Liver (tissue), 9 donors: ENCODE results near the gene PEMT. TPM values are rescaled to one million over a fixed set of nuclear protein-coding genes. Genes with fewer than 3 reads are reported as not detected.

ENCODE experiments used
- DNase-seq: peaks from one replicate; pipeline ENCODE4 v3.0.0-alpha.2; 2017; ENCODE audit warnings: low spot score
- H3K27ac ChIP-seq, 2 donors: one replicate each; pipeline ENCODE4 v1.7.0; 2013; ENCODE audit warnings: inconsistent platforms in 2 of 2, low read length in 2 of 2, control low read depth in 1 of 2, low read depth in 1 of 2, mild to moderate bottlenecking in 1 of 2
- H3K27me3 ChIP-seq, 4 donors: one replicate each; pipeline versions ENCODE4 v1.6.1 to v1.7.0; 2013; ENCODE audit warnings: low read length in 3 of 4, inconsistent platforms in 1 of 4, mild to moderate bottlenecking in 1 of 4, moderate library complexity in 1 of 4; ENCODE audit not compliant: control insufficient read depth in 4 of 4, insufficient read depth in 4 of 4
- H3K36me3 ChIP-seq, 4 donors: one replicate each; pipeline versions ENCODE4 v1.6.1 to v1.7.0; 2013; ENCODE audit warnings: low read length in 3 of 4, mild to moderate bottlenecking in 3 of 4, low read depth in 1 of 4, moderate library complexity in 1 of 4; ENCODE audit not compliant: control insufficient read depth in 4 of 4, insufficient read depth in 3 of 4
- H3K4me1 ChIP-seq, 4 donors: one replicate each; pipeline versions ENCODE4 v1.6.1 to v1.7.0; 2013; ENCODE audit warnings: low read length in 3 of 4, mild to moderate bottlenecking in 3 of 4, moderate library complexity in 1 of 4; ENCODE audit not compliant: control insufficient read depth in 4 of 4, insufficient read depth in 4 of 4
- H3K4me3 ChIP-seq, 3 donors: one replicate each; pipeline versions ENCODE4 v1.6.1 to v1.7.0; 2013; ENCODE audit warnings: low read length in 3 of 3, control low read depth in 1 of 3, low read depth in 1 of 3, mild to moderate bottlenecking in 1 of 3
- H3K9ac ChIP-seq, 2 donors: one replicate each; pipeline ENCODE4 v1.7.0; 2013; ENCODE audit warnings: low read length in 2 of 2, mild to moderate bottlenecking in 2 of 2, moderate library complexity in 2 of 2, control low read depth in 1 of 2, low read depth in 1 of 2
- H3K9me3 ChIP-seq, 4 donors: one replicate each; pipeline versions ENCODE4 v1.6.1 to v1.7.0; 2013; ENCODE audit warnings: low read length in 3 of 4; ENCODE audit not compliant: control insufficient read depth in 4 of 4
- EGR1 ChIP-seq, 2 donors: IDR thresholded peaks; 2 replicates each; pipeline ENCODE4 v1.6.1; 2016 to 2018; ENCODE audit warnings: antibody characterized with exemption in 2 of 2, low read depth in 2 of 2
- FOXA1 ChIP-seq: IDR thresholded peaks from 2 replicates; pipeline ENCODE4 v1.6.1; 2016; ENCODE audit warnings: antibody characterized with exemption
- FOXA2 ChIP-seq: IDR thresholded peaks from 2 replicates; pipeline ENCODE4 v1.6.1; 2016; ENCODE audit warnings: antibody characterized with exemption
- GABPA ChIP-seq, 2 donors: IDR thresholded peaks in 1 of 2; conservative IDR thresholded peaks in 1 of 2; 2 replicates each; pipeline ENCODE4 v1.6.1; 2016; ENCODE audit warnings: antibody characterized with exemption in 2 of 2, mild to moderate bottlenecking in 1 of 2, moderate library complexity in 1 of 2
- HNF4A ChIP-seq, 2 donors: conservative IDR thresholded peaks; 2 replicates each; pipeline ENCODE4 v1.6.1; 2016; ENCODE audit warnings: antibody characterized with exemption in 2 of 2, mild to moderate bottlenecking in 2 of 2
- HNF4G ChIP-seq: IDR thresholded peaks from 2 replicates; pipeline ENCODE4 v1.6.1; 2016; ENCODE audit warnings: antibody characterized with exemption
- JUND ChIP-seq, 2 donors: IDR thresholded peaks; 2 replicates each; pipeline ENCODE4 v1.6.1; 2016; ENCODE audit warnings: antibody characterized with exemption in 2 of 2
- NR2F2 ChIP-seq: IDR thresholded peaks from 2 replicates; pipeline ENCODE4 v1.6.1; 2016; ENCODE audit warnings: antibody characterized with exemption
- RAD21 ChIP-seq, 2 donors: IDR thresholded peaks; 2 replicates each; pipeline ENCODE4 v1.6.1; 2016; ENCODE audit warnings: antibody characterized with exemption in 2 of 2, mild to moderate bottlenecking in 2 of 2
- RXRA ChIP-seq, 2 donors: IDR thresholded peaks; 2 replicates each; pipeline ENCODE4 v1.6.1; 2017 to 2018; ENCODE audit warnings: antibody characterized with exemption in 2 of 2, mild to moderate bottlenecking in 1 of 2
- SP1 ChIP-seq: IDR thresholded peaks from 2 replicates; pipeline ENCODE4 v1.6.1; 2018; ENCODE audit warnings: antibody characterized with exemption, mild to moderate bottlenecking
- TAF1 ChIP-seq: conservative IDR thresholded peaks from 2 replicates; pipeline ENCODE4 v1.6.1; 2016; ENCODE audit warnings: antibody characterized with exemption, mild to moderate bottlenecking
- YY1 ChIP-seq: IDR thresholded peaks from 2 replicates; pipeline ENCODE4 v1.6.1; 2016; ENCODE audit warnings: antibody characterized with exemption, mild to moderate bottlenecking
- WGBS: extraction: QIAGEN DNeasy Blood & Tissue Kit; methylation state at CpG from one replicate; pipeline ENCODE4 v1.1.7; 2013; 5-methylcytosine and 5-hydroxymethylcytosine counted together
- polyA plus RNA-seq, 2 donors: library from polyadenylated mRNA; stranded (reverse) in 1 of 2; unstranded in 1 of 2; fragments of 200-250 nt in 1 of 2; fragments of >200 nt in 1 of 2; fragmentation: Nextera tagmentation in 1 of 2; extraction: Ambion mirVana in 1 of 2; gene quantifications; one replicate each; pipeline versions ENCODE4 v1.2.1 to v1.2.3, GENCODE V29; 2013 to 2015
- total RNA-seq, 2 donors: library from RNA; depleted of rRNA; stranded (reverse); fragments of >200 nt; gene quantifications; one replicate each; pipeline ENCODE4 v1.2.3, GENCODE V29; 2014
- TF ChIP-seq, protein P1 (sequence below): IDR thresholded peaks from 2 replicates; pipeline ENCODE4 v1.6.1; 2016; ENCODE audit warnings: antibody characterized with exemption
- TF ChIP-seq, protein P2 (sequence below): fragments of 150-350 bp; IDR thresholded peaks from 2 replicates; pipeline ENCODE4 v1.5.1; 2017; ENCODE audit warnings: improper control_type of control experiment, low read depth, low read length; ENCODE audit not compliant: missing input control
- TF ChIP-seq, protein P3 (sequence below): IDR thresholded peaks from 2 replicates; pipeline ENCODE4 v1.6.1; 2016; ENCODE audit warnings: antibody characterized with exemption
- TF ChIP-seq, protein P4 (sequence below): IDR thresholded peaks from 2 replicates; pipeline ENCODE4 v1.6.1; 2016; ENCODE audit warnings: antibody characterized with exemption, mild to moderate bottlenecking
- donor health status: healthy.
- donor health status: healthy.
- donor health status: healthy.
- donor health status: healthy.
- donor health status: healthy.

PEMT gene
- total and polyA plus RNA-seq, 4 donors = 64.6 to 211 (median 184) TPM

DNA sequence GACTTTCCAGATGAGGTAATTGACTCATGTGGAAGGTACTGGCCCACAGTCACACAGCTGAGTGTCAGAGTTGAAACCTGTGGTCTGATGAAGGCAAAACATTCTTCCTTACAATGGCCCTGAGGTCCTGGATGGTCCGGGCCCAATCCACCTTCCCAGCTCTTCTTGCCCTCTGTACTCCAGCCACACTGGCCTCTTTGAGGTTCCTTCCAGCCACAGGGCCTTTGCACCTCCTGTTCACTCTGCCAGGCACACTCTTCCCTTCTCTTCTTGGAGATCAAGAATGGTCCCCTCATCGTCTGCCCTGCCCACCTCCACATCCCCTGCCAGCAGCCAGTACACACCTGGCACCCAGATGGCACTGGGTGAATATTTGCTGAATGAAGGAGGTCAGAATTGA is 6.5 kb upstream of the PEMT start:
- no peaks in the 10 kb centered on the region for H3K36me3 ChIP-seq
- H3K9ac ChIP-seq = no peak overlapping the region
- WGBS = 93% methylated on average over 2 of the region's 2 CpGs
- TF ChIP-seq HNF4G (no peak), FOXA1 (no peak), HNF4A (conservative IDR thresholded peaks at IDR 0.05) (no peak), FOXA2 (no peak), YY1 (no peak)
- TF ChIP-seq, protein P1, sequence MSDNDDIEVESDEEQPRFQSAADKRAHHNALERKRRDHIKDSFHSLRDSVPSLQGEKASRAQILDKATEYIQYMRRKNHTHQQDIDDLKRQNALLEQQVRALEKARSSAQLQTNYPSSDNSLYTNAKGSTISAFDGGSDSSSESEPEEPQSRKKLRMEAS = no peak
- TF ChIP-seq, protein P2, sequence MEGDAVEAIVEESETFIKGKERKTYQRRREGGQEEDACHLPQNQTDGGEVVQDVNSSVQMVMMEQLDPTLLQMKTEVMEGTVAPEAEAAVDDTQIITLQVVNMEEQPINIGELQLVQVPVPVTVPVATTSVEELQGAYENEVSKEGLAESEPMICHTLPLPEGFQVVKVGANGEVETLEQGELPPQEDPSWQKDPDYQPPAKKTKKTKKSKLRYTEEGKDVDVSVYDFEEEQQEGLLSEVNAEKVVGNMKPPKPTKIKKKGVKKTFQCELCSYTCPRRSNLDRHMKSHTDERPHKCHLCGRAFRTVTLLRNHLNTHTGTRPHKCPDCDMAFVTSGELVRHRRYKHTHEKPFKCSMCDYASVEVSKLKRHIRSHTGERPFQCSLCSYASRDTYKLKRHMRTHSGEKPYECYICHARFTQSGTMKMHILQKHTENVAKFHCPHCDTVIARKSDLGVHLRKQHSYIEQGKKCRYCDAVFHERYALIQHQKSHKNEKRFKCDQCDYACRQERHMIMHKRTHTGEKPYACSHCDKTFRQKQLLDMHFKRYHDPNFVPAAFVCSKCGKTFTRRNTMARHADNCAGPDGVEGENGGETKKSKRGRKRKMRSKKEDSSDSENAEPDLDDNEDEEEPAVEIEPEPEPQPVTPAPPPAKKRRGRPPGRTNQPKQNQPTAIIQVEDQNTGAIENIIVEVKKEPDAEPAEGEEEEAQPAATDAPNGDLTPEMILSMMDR = no peak
- H3K9me3 ChIP-seq = no peaks in the 10 kb centered on the region
- DNase-seq = no peak
- H3K27me3 ChIP-seq = no peaks in the 10 kb centered on the region
- no peak overlapping the region for H3K4me3 ChIP-seq
- no peak overlapping the region for H3K27ac ChIP-seq
- peaks cover 1 to 3% (median 2%) of the 10 kb centered on the region in 4 donors for H3K4me1 ChIP-seq

DNA sequence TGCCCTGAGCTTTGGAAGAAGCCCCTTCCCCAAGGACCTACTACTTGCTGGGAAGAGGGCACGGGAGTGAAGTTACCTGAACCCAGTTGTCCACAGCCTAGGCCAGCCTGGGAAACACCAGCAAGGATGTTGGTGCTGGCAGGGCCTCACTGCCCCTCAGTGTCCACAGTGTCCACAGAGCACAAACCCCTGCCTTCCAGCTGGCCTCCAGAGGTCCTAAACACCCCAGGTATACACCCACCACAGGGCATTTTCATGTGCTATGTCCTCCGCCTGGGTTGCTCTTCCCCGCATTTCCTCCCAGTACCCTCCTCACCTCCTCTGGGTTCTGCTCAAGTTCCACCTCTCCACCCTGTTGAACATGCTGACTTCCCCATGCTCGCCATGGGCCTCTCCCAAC is 4.2 kb upstream of the PEMT start:
- TF ChIP-seq, protein P2 = no peak
- Histone ChIP-seq H3K9ac (no peak overlapping the region), H3K36me3 (no peaks in the 10 kb centered on the region), H3K4me1 (peaks cover 5 to 16% (median 14%) of the 10 kb centered on the region in 4 donors), H3K9me3 (no peaks in the 10 kb centered on the region), H3K4me3 (no peak overlapping the region), H3K27ac (no peak overlapping the region), H3K27me3 (no peaks in the 10 kb centered on the region)
- 95% methylated on average over 4 of the region's 4 CpGs for WGBS
- no peak for DNase-seq

DNA sequence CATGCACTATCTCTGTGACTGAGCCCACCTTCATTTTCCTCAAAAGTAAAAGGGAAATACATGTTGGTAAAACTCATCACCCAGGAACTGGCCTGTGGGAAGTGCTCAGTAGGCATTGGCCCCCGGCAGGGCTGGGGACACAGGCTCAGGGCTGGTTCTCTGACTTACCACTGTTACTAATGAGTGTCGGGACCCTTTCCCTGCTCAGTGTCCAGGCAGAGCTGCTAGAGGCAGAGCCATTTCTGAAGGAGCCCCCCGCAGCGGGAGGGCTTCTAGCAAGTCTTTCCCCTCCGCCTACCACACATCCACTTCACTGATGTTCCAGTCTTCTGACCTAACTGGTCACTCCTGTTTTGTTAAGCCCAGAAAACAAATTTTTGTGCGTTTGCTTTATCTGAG is 1.7 kb upstream of the PEMT start:
- DNase-seq = no peak
- Histone ChIP-seq H3K9ac (no peak overlapping the region), H3K4me1 (peaks cover 8 to 24% (median 20%) of the 10 kb centered on the region in 4 donors), H3K27ac (no peak overlapping the region), H3K4me3 (no peak overlapping the region), H3K36me3 (no peaks in the 10 kb centered on the region), H3K9me3 (no peaks in the 10 kb centered on the region), H3K27me3 (no peaks in the 10 kb centered on the region)
- WGBS = 85% methylated on average over 6 of the region's 6 CpGs
- TF ChIP-seq RAD21 (IDR thresholded peaks at IDR 0.05) = no peak
- no peak for TF ChIP-seq JUND (IDR thresholded peaks at IDR 0.05)
- TF ChIP-seq FOXA1 = no peak
- no peak for TF ChIP-seq GABPA (IDR thresholded peaks at IDR 0.05 in 1 of 2, conservative IDR thresholded peaks at IDR 0.05 in 1 of 2)
- TF ChIP-seq SP1 = no peak
- no peak for TF ChIP-seq NR2F2
- TF ChIP-seq, protein P3, sequence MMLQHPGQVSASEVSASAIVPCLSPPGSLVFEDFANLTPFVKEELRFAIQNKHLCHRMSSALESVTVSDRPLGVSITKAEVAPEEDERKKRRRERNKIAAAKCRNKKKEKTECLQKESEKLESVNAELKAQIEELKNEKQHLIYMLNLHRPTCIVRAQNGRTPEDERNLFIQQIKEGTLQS = no peak
- no peak for TF ChIP-seq FOXA2
- TF ChIP-seq TAF1 = no peak
- TF ChIP-seq, protein P4, sequence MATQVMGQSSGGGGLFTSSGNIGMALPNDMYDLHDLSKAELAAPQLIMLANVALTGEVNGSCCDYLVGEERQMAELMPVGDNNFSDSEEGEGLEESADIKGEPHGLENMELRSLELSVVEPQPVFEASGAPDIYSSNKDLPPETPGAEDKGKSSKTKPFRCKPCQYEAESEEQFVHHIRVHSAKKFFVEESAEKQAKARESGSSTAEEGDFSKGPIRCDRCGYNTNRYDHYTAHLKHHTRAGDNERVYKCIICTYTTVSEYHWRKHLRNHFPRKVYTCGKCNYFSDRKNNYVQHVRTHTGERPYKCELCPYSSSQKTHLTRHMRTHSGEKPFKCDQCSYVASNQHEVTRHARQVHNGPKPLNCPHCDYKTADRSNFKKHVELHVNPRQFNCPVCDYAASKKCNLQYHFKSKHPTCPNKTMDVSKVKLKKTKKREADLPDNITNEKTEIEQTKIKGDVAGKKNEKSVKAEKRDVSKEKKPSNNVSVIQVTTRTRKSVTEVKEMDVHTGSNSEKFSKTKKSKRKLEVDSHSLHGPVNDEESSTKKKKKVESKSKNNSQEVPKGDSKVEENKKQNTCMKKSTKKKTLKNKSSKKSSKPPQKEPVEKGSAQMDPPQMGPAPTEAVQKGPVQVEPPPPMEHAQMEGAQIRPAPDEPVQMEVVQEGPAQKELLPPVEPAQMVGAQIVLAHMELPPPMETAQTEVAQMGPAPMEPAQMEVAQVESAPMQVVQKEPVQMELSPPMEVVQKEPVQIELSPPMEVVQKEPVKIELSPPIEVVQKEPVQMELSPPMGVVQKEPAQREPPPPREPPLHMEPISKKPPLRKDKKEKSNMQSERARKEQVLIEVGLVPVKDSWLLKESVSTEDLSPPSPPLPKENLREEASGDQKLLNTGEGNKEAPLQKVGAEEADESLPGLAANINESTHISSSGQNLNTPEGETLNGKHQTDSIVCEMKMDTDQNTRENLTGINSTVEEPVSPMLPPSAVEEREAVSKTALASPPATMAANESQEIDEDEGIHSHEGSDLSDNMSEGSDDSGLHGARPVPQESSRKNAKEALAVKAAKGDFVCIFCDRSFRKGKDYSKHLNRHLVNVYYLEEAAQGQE = no peak
- TF ChIP-seq, protein P2 = no peak
- no peak for TF ChIP-seq RXRA (IDR thresholded peaks at IDR 0.05)
- no peak for TF ChIP-seq EGR1 (IDR thresholded peaks at IDR 0.05; ENCODE audit: low read depth in 2 of 2)
- no peak for TF ChIP-seq HNF4A (conservative IDR thresholded peaks at IDR 0.05)
- TF ChIP-seq, protein P1 = no peak
- TF ChIP-seq YY1 = no peak
